SK-N-SH treated with all-trans-retinoic acid at 6 μM for 48 hours (cell line): Measurements from ENCODE around the gene OR2A1.
"Not testable (repeated sequence)": the region's sequence is repeated elsewhere in the genome, so short reads cannot be mapped to it uniquely, and the experiment has no call there.

ENCODE experiments used
- ATAC-seq: fragments of 200-7000 bp; cut with Tn5 transposase; 3 replicates; pipeline ENCODE4 v1.9.1; 2020; ENCODE audit warnings: mild to moderate bottlenecking, moderate library complexity

Gene OR2A1

DNA sequence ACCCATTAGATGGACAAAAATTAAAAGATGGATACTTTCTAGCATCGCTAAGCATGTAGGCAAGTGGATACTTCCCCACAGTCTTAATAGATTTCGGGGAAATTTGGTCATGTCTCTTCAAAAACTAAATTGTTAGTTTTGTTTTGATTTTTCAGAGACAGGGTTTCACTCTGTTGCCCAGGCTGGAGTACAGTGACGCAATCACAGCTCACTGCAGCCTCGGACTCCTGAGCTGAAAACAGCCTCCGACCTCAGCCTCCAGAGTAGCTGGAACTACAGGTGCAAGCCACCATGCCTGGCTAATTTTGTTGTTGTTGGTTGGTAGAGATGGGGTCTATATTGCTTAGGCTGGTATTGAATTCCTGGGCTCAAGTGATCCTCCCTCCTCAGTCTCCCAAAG is 13.6 kb downstream of the OR2A1 start:
- ATAC-seq: not testable (repeated sequence)

DNA sequence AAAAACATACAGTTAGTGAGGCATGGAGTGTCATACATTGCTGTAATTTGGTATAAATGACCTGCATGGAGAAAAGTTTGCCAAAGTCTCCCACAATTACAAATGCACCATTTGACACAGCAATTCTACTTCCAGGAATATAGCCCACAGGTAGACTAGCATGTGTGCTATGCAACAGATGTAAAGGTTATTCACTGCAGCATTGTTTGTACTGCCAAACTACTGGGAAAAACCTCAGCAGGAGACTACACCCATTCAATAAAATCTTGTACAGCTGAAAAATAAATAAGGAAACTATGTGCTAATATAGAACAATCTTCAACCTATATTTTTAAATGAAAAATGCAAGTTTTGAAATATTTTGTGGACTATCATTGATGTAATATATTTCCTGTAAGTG is 17.8 kb downstream of the OR2A1 start:
- ATAC-seq: not testable (repeated sequence)

DNA sequence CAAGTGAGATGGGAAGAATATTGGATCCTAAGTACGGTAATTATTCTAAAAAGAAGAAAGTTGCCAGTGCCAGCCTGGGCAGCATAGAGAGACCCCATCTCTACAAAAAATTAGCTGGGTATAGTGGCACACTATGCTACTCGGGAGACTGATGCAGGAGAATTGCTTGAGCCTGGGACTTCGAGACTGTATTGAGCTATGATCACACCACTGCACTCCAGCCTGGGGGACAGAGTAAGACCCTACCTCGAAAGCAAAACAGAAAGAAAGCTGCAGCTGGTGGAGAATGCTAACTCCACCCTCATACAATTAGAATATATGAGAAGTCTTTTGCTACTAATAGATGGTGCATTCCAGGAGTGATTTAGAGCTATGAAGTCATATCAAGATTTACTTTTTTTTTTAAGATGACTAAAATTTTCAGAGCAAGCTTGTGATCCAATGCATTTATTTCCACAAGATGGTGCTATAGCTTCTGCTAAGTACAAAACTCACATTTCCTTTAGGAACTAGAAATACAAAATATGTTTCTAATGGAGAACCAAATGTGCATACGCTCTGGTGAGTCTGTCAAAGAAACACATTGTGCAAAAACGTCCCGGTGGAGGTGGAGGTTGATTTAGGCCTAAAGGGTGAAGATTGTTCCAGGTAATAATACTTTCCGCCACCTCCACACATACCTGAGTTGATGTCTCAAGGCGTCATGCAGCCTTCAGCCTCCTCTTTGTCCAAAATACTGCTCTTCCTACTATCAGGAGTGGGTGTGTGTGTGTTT is 19.2 kb downstream of the OR2A1 start:
- ATAC-seq: peak; percentile 89

DNA sequence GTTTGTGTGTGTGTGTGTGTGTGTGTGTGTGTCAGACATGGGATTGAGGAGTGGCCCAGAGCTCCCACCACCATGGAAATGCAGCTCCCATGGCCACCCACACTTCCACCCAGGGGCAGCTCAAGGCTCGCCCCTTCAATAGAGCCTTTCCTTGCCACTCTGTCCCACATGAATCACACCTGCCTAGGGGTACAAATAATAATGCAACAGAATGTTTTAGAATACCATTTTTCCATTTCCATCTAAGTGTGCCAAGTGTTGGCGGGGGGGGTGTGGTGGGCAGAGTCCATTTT is 19.7 kb downstream of the OR2A1 start:
- peak; percentile 26; the same call in 2 of the 3 replicates for ATAC-seq

DNA sequence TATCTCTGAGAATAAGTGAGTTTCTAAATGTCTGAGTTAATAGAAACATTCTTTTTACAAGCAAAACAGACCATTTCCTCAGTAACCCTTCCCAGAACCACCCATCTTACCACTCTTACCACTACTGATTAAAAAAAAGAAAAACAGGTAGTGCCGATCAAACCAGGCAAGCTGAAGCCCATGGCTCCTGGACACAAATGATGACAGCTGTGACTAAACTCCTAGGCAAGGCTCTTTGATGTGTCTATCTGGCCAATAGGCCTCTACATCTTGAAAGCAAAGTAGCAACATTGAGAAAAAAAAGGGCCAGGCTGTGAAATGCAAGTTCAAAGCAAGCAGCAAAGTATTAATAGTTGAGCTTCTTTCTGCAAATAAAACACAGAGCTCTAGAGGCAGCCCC is 36.4 kb downstream of the OR2A1 start:
- ATAC-seq: not testable (repeated sequence)

DNA sequence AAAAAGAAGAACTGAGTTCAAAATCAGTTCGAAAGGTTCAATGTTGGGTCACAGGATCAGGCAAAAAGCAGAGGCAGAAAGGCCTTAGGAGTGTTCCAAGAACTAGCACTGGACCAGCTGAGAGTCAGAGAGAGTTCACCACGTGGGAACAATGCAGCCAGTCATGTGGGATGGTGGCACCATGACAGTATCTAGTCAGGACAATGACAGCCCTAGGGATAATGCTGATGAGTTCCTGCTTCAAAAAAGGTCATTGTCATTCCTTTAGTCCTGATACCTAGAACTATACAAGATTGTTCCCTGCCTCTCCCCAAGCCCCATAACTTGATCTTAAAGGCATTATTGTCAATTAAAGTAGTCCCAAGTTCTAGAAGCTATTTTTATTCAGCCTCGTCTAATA is 39.4 kb downstream of the OR2A1 start:
- not testable (repeated sequence) for ATAC-seq

DNA sequence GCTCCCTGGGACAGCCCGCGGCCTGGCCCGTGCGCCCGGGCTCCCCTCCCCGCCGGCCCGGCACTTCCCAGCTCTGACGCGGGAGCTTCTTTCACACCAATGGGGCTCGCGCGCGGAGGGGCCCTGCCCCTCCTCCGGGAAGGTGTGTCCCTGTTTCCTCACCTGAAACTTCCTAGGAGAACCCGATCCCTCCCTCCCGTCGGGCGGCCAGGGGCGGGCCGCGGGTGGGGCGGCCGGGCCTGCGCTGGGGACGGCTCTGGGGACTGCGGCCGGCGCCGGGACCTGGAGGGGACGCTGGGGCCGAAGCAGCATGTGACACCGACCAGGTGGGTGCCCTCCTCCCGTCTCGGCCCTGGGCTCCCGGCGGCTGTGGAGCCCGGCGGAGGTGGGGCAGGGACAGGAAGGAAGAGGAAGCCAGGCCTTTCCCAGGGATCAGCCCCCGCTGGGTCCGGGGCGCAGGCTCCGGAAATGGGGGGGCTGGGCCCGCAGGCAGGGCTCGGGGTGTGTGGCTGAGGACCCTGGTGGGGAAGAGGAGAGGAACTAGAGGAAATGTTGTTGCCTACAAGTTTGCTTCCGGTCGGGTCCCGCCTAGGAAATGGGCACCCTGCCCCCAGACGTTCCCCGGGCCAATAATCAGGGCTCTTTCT is 43.1 kb downstream of the OR2A1 start, which contains the start of gene ARHGEF5:
Gene ARHGEF5 (plus strand): TSS at position 227 of the 647 bp plus-strand sequence. CDS start 7,268 bp downstream, outside the sequence.
- peak; percentile 20 for ATAC-seq

- not testable (repeated sequence) for ATAC-seq
These were observed 44.0 kb downstream of the OR2A1 start for GRCh38 chr7:144356185-144356584.

- not testable (repeated sequence) for ATAC-seq
These were observed 44.6 kb downstream of the OR2A1 start for GRCh38 chr7:144356860-144357259.

DNA sequence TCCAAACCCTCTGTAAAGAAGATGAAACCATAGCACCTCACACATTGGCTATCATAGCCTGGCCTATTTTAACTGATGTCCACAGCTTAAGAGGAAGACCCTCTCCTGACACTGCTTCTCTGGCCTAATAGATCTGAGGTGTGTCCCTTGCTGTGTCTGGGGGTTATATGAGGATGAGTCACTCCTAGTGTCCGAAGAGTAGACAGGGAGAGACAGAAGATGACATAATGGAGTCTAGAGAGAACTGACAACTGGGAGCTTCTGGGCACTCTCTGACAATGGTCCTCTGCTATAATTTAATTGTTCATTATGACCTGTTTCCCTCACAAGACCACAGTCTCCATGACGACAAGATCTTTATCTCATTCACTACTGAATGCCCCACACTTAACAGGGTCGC is 49.8 kb downstream of the OR2A1 start:
- ATAC-seq: not testable (repeated sequence)

DNA sequence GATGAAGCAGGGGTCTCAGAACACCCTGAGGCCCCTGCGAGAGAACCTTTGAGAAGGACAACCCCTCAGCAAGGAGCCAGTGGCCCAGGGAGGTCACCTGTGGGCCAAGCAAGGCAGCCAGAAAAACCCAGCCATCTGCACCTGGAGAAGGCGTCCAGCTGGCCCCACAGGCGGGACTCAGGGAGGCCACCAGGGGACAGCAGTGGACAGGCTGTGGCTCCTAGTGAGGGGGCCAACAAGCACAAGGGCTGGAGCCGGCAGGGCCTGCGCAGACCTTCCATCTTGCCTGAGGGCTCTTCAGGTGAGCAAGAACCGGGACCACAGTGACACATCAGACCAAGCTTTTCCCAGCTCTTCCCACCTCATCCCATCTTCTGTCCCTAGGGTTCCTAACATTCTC is 53.3 kb downstream of the OR2A1 start:
- ATAC-seq: peak; percentile 31; the same call in 2 of the 3 replicates

DNA sequence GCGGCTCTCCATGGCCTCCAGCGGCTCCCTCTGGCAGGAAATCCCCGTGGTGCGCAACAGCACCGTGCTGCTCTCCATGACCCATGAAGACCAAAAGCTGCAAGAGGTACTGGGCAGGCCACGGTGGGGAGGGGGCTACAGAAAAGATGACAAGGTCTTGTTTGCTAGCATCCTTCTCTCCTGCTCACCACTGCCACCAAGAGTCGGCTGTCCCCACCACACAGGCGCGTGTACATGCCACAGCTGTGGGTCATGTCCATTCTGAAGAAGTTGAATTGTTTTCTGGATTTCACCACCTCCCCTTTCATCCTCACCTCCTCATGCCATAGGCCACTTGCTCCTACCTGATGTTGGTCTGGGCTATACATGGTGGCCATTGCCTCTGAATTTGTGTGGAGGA is 55.0 kb downstream of the OR2A1 start:
- ATAC-seq: not testable (repeated sequence)

- ATAC-seq: not testable (repeated sequence)
These were observed 57.0 kb downstream of the OR2A1 start for GRCh38 chr7:144369221-144369620.
